GM12891 (cell line): ENCODE measurements around the gene KCNK3.

Experiments used
- POLR2A ChIP-seq: IDR thresholded peaks from 2 replicates; pipeline ENCODE4 v1.6.1; 2011; ENCODE audit warnings: low read depth, low read length, control low read depth
- TAF1 ChIP-seq: IDR thresholded peaks from 2 replicates; pipeline ENCODE4 v1.6.1; 2011; ENCODE audit warnings: low read depth, low read length, control low read depth

- TF ChIP-seq POLR2A (no peak), TAF1 (no peak)
Measured at GRCh38 chr2:26778507-26778906, 86.0 kb downstream of the KCNK3 start.
